ENCODE measurements around the gene TCEANC. TPM values are rescaled to one million over a fixed set of nuclear protein-coding genes. Genes with fewer than 3 reads are reported as not detected.

Gene TCEANC
- total and polyA plus RNA-seq, 2 donors (not counting 1 experiment from before 2014, with no cell fraction given), result 2.3 to 7.3 TPM

GRCh38 chrX:13689741-13690211 lies 36.8 kb downstream of the TCEANC start:
- TF ChIP-seq EZH2 (IDR thresholded peaks at IDR 0.05; ENCODE audit: low read length, missing control alignments) (no peak), CTCF (conservative IDR thresholded peaks at IDR 0.05 in 1 of 2, IDR thresholded peaks at IDR 0.05 in 1 of 2; ENCODE audit: low read depth in 1 of 2, low read length in 2 of 2) (no peak)
- H3K36me3 ChIP-seq (ENCODE audit: control insufficient read depth, insufficient read depth, low read length), result no peaks in the 10 kb centered on the region
- peak; percentile 29 to 51 for DNase-seq (ENCODE audit: low read depth in 2 of 2)
- H3K4me2 ChIP-seq (ENCODE audit: extremely low read depth, insufficient read depth, low read length), result peak overlapping the region; percentile 85
- H3K4me1 ChIP-seq (ENCODE audit: control insufficient read depth, extremely low read depth, insufficient read depth, low read length), result no peaks in the 10 kb centered on the region
- peaks cover 47% of the 10 kb centered on the region for H3K79me2 ChIP-seq (ENCODE audit: control insufficient read depth, insufficient read depth, low read length)
- H3K9ac ChIP-seq (ENCODE audit: insufficient read depth, low read length), result peak overlapping the region; percentile 90
- no peaks in the 10 kb centered on the region for H4K20me1 ChIP-seq (ENCODE audit: control insufficient read depth, extremely low read depth, insufficient read depth, low read length)
- H3K9me3 ChIP-seq (ENCODE audit: control insufficient read depth, insufficient read depth, low read depth, low read length), result no peaks in the 10 kb centered on the region
- no peak overlapping the region for H2AFZ ChIP-seq (ENCODE audit: low read length)
- H3K27me3 ChIP-seq (ENCODE audit: control insufficient read depth, insufficient read depth, low read length), result no peaks in the 10 kb centered on the region
- peak overlapping the region; percentile 87 for H3K27ac ChIP-seq (ENCODE audit: insufficient read depth, low read length)
- peak overlapping the region; percentile 50 to 88 (median 84) for H3K4me3 ChIP-seq (replicated peaks in 1 of 4; ENCODE audit: control extremely low read depth in 1 of 4, insufficient read depth in 1 of 4, low read depth in 3 of 4, low read length in 4 of 4)

- TF ChIP-seq CTCF (conservative IDR thresholded peaks at IDR 0.05 in 1 of 2, IDR thresholded peaks at IDR 0.05 in 1 of 2; ENCODE audit: low read depth in 1 of 2, low read length in 2 of 2) (no peak), EZH2 (IDR thresholded peaks at IDR 0.05; ENCODE audit: low read length, missing control alignments) (no peak)
- H3K4me1 ChIP-seq (ENCODE audit: control insufficient read depth, extremely low read depth, insufficient read depth, low read length), result no peaks in the 10 kb centered on the region
- H4K20me1 ChIP-seq (ENCODE audit: control insufficient read depth, extremely low read depth, insufficient read depth, low read length), result peaks cover 3% of the 10 kb centered on the region
- H3K79me2 ChIP-seq (ENCODE audit: control insufficient read depth, insufficient read depth, low read length), result peaks cover 58% of the 10 kb centered on the region
- no peak overlapping the region for H3K27ac ChIP-seq (ENCODE audit: insufficient read depth, low read length)
- no peak for DNase-seq (ENCODE audit: low read depth in 2 of 2)
- peak overlapping the region; percentile 85 for H3K4me2 ChIP-seq (ENCODE audit: extremely low read depth, insufficient read depth, low read length)
- H3K4me3 ChIP-seq (replicated peaks in 1 of 4; ENCODE audit: control extremely low read depth in 1 of 4, insufficient read depth in 1 of 4, low read depth in 3 of 4, low read length in 4 of 4), result peak overlapping the region; percentile 50 to 88 (median 84)
- no peaks in the 10 kb centered on the region for H3K36me3 ChIP-seq (ENCODE audit: control insufficient read depth, insufficient read depth, low read length)
- H2AFZ ChIP-seq (ENCODE audit: low read length), result no peak overlapping the region
- H3K9ac ChIP-seq (ENCODE audit: insufficient read depth, low read length), result no peak overlapping the region
- no peaks in the 10 kb centered on the region for H3K27me3 ChIP-seq (ENCODE audit: control insufficient read depth, insufficient read depth, low read length)
- no peaks in the 10 kb centered on the region for H3K9me3 ChIP-seq (ENCODE audit: control insufficient read depth, insufficient read depth, low read depth, low read length)
Measured at GRCh38 chrX:13690836-13691235, 37.9 kb downstream of the TCEANC start.

- Histone ChIP-seq H3K4me3 (replicated peaks in 1 of 4; ENCODE audit: control extremely low read depth in 1 of 4, insufficient read depth in 1 of 4, low read depth in 3 of 4, low read length in 4 of 4) (no peak overlapping the region), H3K27ac (ENCODE audit: insufficient read depth, low read length) (no peak overlapping the region), H3K4me2 (ENCODE audit: extremely low read depth, insufficient read depth, low read length) (no peak overlapping the region), H3K4me1 (ENCODE audit: control insufficient read depth, extremely low read depth, insufficient read depth, low read length) (no peaks in the 10 kb centered on the region), H3K9ac (ENCODE audit: insufficient read depth, low read length) (no peak overlapping the region), H4K20me1 (ENCODE audit: control insufficient read depth, extremely low read depth, insufficient read depth, low read length) (peaks cover 3% of the 10 kb centered on the region), H3K36me3 (ENCODE audit: control insufficient read depth, insufficient read depth, low read length) (no peaks in the 10 kb centered on the region), H3K27me3 (ENCODE audit: control insufficient read depth, insufficient read depth, low read length) (no peaks in the 10 kb centered on the region), H2AFZ (ENCODE audit: low read length) (no peak overlapping the region), H3K9me3 (ENCODE audit: control insufficient read depth, insufficient read depth, low read depth, low read length) (no peaks in the 10 kb centered on the region), H3K79me2 (ENCODE audit: control insufficient read depth, insufficient read depth, low read length) (peaks cover 62% of the 10 kb centered on the region)
- no peak for TF ChIP-seq CTCF (conservative IDR thresholded peaks at IDR 0.05 in 1 of 2, IDR thresholded peaks at IDR 0.05 in 1 of 2; ENCODE audit: low read depth in 1 of 2, low read length in 2 of 2)
- TF ChIP-seq EZH2 (IDR thresholded peaks at IDR 0.05; ENCODE audit: low read length, missing control alignments), result no peak
- peak in 1 of 2 donors; percentile 21 for DNase-seq (ENCODE audit: low read depth in 2 of 2)
Measured at GRCh38 chrX:13691841-13692371, 39.0 kb downstream of the TCEANC start.

Data from fibroblast of lung (primary cell).